Spleen (tissue), 11 donors: Measurements from ENCODE around the gene COMMD7. TPM values are rescaled to one million over a fixed set of nuclear protein-coding genes. Genes with fewer than 3 reads are reported as not detected.

ENCODE experiments used
- DNase-seq: peaks from one replicate; pipeline ENCODE4 v3.0.0-alpha.2; 2020
- H3K27ac ChIP-seq, 8 donors: fragments of 200-600 bp; sonication (generic) in 7 of 8; 1 replicate in 4 of 8; 2 replicates in 4 of 8; pipeline versions ENCODE4 v1.5.0 to v1.8.0; 2016 to 2021; ENCODE audit warnings: inconsistent platforms in 4 of 8, mild to moderate bottlenecking in 4 of 8, moderate library complexity in 1 of 8
- H3K27me3 ChIP-seq, 7 donors: fragments of 200-600 bp; sonication (generic) in 6 of 7; replicated peaks in 1 of 7; 1 replicate in 4 of 7; 2 replicates in 3 of 7; pipeline versions ENCODE4 v1.5.0 to v1.8.0; 2016 to 2021; ENCODE audit warnings: inconsistent platforms in 3 of 7, mild to moderate bottlenecking in 1 of 7
- H3K36me3 ChIP-seq, 6 donors: fragments of 200-600 bp; sonication (generic) in 5 of 6; 1 replicate in 4 of 6; 2 replicates in 2 of 6; pipeline versions ENCODE4 v1.5.0 to v1.8.0; 2016 to 2021; ENCODE audit warnings: inconsistent platforms in 2 of 6
- H3K4me1 ChIP-seq, 6 donors: fragments of 200-600 bp; sonication (generic) in 5 of 6; 1 replicate in 3 of 6; 2 replicates in 3 of 6; pipeline versions ENCODE4 v1.5.0 to v1.8.0; 2016 to 2021; ENCODE audit warnings: inconsistent platforms in 3 of 6
- H3K4me3 ChIP-seq, 8 donors: fragments of 200-600 bp; sonication (generic) in 7 of 8; 1 replicate in 4 of 8; 2 replicates in 4 of 8; pipeline versions ENCODE4 v1.5.0 to v1.8.0; 2016 to 2021; ENCODE audit warnings: inconsistent platforms in 4 of 8, mild to moderate bottlenecking in 4 of 8, moderate library complexity in 2 of 8
- H3K9me3 ChIP-seq, 8 donors: fragments of 200-600 bp; sonication (generic) in 7 of 8; 1 replicate in 4 of 8; 2 replicates in 4 of 8; pipeline versions ENCODE4 v1.5.0 to v1.8.0; 2016 to 2021; ENCODE audit warnings: inconsistent platforms in 4 of 8
- CTCF ChIP-seq, 11 experiments: fragments of 200-600 bp in 7 of 11; fragments of 450-650 bp in 4 of 11; sonication (generic) in 4 of 11; IDR thresholded peaks in 8 of 11; conservative IDR thresholded peaks in 3 of 11; 1 replicate in 7 of 11; 2 replicates in 4 of 11; pipeline versions ENCODE4 v1.4.0 to v1.8.0; 2016 to 2021; ENCODE audit warnings: antibody characterized with exemption in 11 of 11, inconsistent platforms in 4 of 11, mild to moderate bottlenecking in 1 of 11
- POLR2A ChIP-seq, 3 donors: fragments of 450-650 bp; IDR thresholded peaks; one replicate each; pipeline ENCODE4 v1.5.1; 2017; ENCODE audit warnings: antibody characterized with exemption in 3 of 3, mild to moderate bottlenecking in 1 of 3
- POLR2AphosphoS5 ChIP-seq, 3 donors: sonication (generic); formaldehyde crosslinking; IDR thresholded peaks; one replicate each; pipeline ENCODE4 v1.5.1; 2017; ENCODE audit warnings: antibody characterized with exemption in 3 of 3
- WGBS, 5 donors: extraction: QIAGEN DNeasy Blood & Tissue Kit in 3 of 5; methylation state at CpG; one replicate each; pipeline versions ENCODE4 v1.1.5 to v1.1.7; 2013 to 2018; 5-methylcytosine and 5-hydroxymethylcytosine counted together
- intact Hi-C: fragments of 100-400 bp; cut with DNase I; formaldehyde crosslinking; loops from one replicate; pipeline ENCODE4 v1.15.0; 2023; ENCODE audit warnings: low total_unique reads
- polyA plus RNA-seq, 3 donors: library from polyadenylated mRNA; stranded (reverse); fragments of 200-250 nt; gene quantifications; one replicate each; pipeline ENCODE4 v1.2.1, GENCODE V29; 2013
- total RNA-seq, 7 donors: library from RNA; depleted of rRNA in 3 of 7; stranded (reverse); fragments of >200 nt in 3 of 7; fragmentation: NEBNext Ultra II Directional in 4 of 7; extraction: Animal tissue kit (Norgen Biotek cat#: 25700) in 4 of 7; gene quantifications; one replicate each; pipeline versions ENCODE4 v1.1.0 to v1.2.1, GENCODE V29; 2016 to 2021
- donor health status: healthy with polysubstance abuse.
- donor health status: DM: no; HTN: no; CAD: no; lungs with moderate emphysema.
- donor health status: DM: no; HTN: no; CAD: no.
- donor health status: Bipolar disorder and iron deficiency.
- donor health status: healthy.
- donor health status: DM: no; HTN: no; CAD: no.
- donor health status: DM: yes; HTN: yes; CAD: no.

COMMD7 gene
- total and polyA plus RNA-seq, 10 donors, result 24.4 to 69.2 (median 38.1) TPM

- Histone ChIP-seq H3K27ac (no peak overlapping the region), H3K9me3 (no peaks in the 10 kb centered on the region), H3K27me3 (no peaks in the 10 kb centered on the region), H3K4me1 (peaks cover 0 to 22% (median 16%) of the 10 kb centered on the region in 6 donors), H3K36me3 (peaks cover 0 to 9% (median 3%) of the 10 kb centered on the region in 6 donors), H3K4me3 (no peak overlapping the region)
- intact Hi-C loops, result no loop called here
- no peak for DNase-seq
- TF ChIP-seq POLR2AphosphoS5 (IDR thresholded peaks at IDR 0.05), result peak in 1 of 3 donors; percentile 17
- TF ChIP-seq CTCF (IDR thresholded peaks at IDR 0.05 in 8 of 11, conservative IDR thresholded peaks at IDR 0.05 in 3 of 11), result no peak
- no peak for TF ChIP-seq POLR2A (IDR thresholded peaks at IDR 0.05)
- WGBS, 5 donors, result 37 to 49% (median 42%) methylated on average over 17 of the region's 17 CpGs
These were observed 57.4 kb downstream of the COMMD7 start for GRCh38 chr20:32685541-32686529.

- H3K9me3 ChIP-seq, result no peaks in the 10 kb centered on the region
- 83 to 90% (median 86%) methylated on average over 11 of the region's 11 CpGs for WGBS, 5 donors
- peaks cover 0 to 33% (median 18%) of the 10 kb centered on the region in 6 donors for H3K4me1 ChIP-seq
- no peak overlapping the region for H3K27ac ChIP-seq
- no peak for TF ChIP-seq POLR2A (IDR thresholded peaks at IDR 0.05)
- no peak for TF ChIP-seq CTCF (IDR thresholded peaks at IDR 0.05 in 8 of 11, conservative IDR thresholded peaks at IDR 0.05 in 3 of 11)
- no peak for TF ChIP-seq POLR2AphosphoS5 (IDR thresholded peaks at IDR 0.05)
- DNase-seq, result no peak
- H3K27me3 ChIP-seq, result no peaks in the 10 kb centered on the region
- intact Hi-C loops, result no loop called here
- H3K4me3 ChIP-seq, result no peak overlapping the region
- H3K36me3 ChIP-seq, result no peaks in the 10 kb centered on the region
These were observed 60.7 kb downstream of the COMMD7 start for GRCh38 chr20:32682508-32682987.

- H3K36me3 ChIP-seq, result no peaks in the 10 kb centered on the region
- WGBS, 5 donors, result 27 to 35% (median 31%) methylated on average over 17 to 20 of the region's 20 CpGs
- DNase-seq, result no peak
- no peaks in the 10 kb centered on the region for H3K9me3 ChIP-seq
- intact Hi-C loops, result no loop called here
- peaks cover 0 to 36% (median 18%) of the 10 kb centered on the region in 6 donors for H3K4me1 ChIP-seq
- H3K27me3 ChIP-seq, result no peaks in the 10 kb centered on the region
- H3K27ac ChIP-seq, result peak overlapping the region in 5 of 8 donors; percentile 10 to 33 (median 15)
- H3K4me3 ChIP-seq, result no peak overlapping the region
- TF ChIP-seq POLR2AphosphoS5 (IDR thresholded peaks at IDR 0.05) (peak; percentile 22 to 63 (median 55)), POLR2A (IDR thresholded peaks at IDR 0.05) (no peak), CTCF (IDR thresholded peaks at IDR 0.05 in 8 of 11, conservative IDR thresholded peaks at IDR 0.05 in 3 of 11) (no peak)
These were observed 61.8 kb downstream of the COMMD7 start for GRCh38 chr20:32681175-32682084.
